ENCODE measurements around the gene FTCD. TPM values are rescaled to one million over a fixed set of nuclear protein-coding genes. Genes with fewer than 3 reads are reported as not detected.

The FTCD gene
- total RNA-seq, 1 experiment from 2014 or later: 0.21 TPM

DNA sequence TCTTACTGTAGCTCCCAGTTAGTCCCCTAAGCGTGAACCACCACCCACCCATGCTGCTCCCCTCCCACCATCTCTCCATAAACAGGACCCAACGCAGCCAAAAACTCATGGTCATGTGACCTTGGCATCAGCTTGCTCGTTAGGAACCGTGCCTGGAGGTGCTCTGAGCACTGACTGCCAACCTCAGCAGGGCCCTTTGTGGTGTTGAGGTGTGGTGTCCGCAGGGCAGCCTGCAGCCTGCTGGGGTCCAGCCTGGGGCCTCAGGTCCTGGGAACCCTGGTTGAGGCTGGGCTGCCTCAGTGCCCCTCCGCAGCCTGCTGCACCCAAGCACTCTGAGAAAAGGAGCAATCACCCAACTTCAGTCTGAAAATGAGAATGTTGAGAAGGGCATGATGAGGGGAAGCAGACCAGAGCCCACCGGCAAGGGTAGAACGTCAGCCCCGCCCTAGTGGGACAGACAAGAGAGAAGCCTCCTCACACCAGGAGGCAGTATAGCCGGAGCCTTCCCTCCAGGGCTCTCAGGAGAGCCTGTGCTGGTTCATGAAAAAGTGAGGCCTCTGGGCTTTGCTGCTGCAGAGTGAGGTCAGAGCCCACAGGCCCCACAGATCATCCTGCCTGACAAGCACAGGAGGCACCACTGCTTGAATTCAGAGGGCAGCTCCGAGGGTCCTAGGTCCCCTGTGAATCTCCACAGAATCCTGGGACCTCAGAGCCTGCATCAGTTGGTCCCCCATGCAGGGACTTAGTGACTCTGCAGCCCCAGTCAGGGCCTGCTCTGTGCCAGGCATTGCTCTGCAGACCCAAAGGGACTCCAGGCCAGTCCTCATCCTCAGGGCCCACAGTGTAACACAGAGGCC is 62.3 kb downstream of the FTCD start:
- DNase-seq (ENCODE audit: low read depth, low spot score): no peak
- H3K27me3 ChIP-seq (ENCODE audit: control insufficient read depth, insufficient read depth, low read length): no peaks in the 10 kb centered on the region
- ChIA-PET CTCF (no interaction called here), POLR2A (no interaction called here)
- H3K36me3 ChIP-seq (ENCODE audit: control insufficient read depth, insufficient read depth, low read length): no peaks in the 10 kb centered on the region
- no TSS peak for BruUV-seq (replicated peaks)
- TF ChIP-seq POLR2AphosphoS5 (IDR thresholded peaks at IDR 0.05; ENCODE audit: low read depth, low read length) (no peak), TCF7L2 (IDR thresholded peaks at IDR 0.05; ENCODE audit: low read depth, low read length) (no peak), SIN3A (IDR thresholded peaks at IDR 0.05; ENCODE audit: borderline replicate concordance, insufficient read depth, low read depth, low read length) (no peak), CTCF (IDR thresholded peaks at IDR 0.05) (no peak)
- TF ChIP-seq, protein P1, sequence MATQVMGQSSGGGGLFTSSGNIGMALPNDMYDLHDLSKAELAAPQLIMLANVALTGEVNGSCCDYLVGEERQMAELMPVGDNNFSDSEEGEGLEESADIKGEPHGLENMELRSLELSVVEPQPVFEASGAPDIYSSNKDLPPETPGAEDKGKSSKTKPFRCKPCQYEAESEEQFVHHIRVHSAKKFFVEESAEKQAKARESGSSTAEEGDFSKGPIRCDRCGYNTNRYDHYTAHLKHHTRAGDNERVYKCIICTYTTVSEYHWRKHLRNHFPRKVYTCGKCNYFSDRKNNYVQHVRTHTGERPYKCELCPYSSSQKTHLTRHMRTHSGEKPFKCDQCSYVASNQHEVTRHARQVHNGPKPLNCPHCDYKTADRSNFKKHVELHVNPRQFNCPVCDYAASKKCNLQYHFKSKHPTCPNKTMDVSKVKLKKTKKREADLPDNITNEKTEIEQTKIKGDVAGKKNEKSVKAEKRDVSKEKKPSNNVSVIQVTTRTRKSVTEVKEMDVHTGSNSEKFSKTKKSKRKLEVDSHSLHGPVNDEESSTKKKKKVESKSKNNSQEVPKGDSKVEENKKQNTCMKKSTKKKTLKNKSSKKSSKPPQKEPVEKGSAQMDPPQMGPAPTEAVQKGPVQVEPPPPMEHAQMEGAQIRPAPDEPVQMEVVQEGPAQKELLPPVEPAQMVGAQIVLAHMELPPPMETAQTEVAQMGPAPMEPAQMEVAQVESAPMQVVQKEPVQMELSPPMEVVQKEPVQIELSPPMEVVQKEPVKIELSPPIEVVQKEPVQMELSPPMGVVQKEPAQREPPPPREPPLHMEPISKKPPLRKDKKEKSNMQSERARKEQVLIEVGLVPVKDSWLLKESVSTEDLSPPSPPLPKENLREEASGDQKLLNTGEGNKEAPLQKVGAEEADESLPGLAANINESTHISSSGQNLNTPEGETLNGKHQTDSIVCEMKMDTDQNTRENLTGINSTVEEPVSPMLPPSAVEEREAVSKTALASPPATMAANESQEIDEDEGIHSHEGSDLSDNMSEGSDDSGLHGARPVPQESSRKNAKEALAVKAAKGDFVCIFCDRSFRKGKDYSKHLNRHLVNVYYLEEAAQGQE (IDR thresholded peaks at IDR 0.05; ENCODE audit: insufficient read depth in 1 of 2, low read depth in 2 of 2, low read length in 1 of 2): no peak
- ATAC-seq: no peak
- in situ Hi-C loops (cut with HindIII; ENCODE audit: low pct_unique_long_range_greater_than_20kb, low sequenced_read_pairs) (no loop called here), intact Hi-C loops (cut with micrococcal nuclease; ENCODE audit: unreplicated experiment) (no loop called here)
- H3K4me1 ChIP-seq (ENCODE audit: control insufficient read depth, insufficient read depth, low read length): no peaks in the 10 kb centered on the region
- H3K4me3 ChIP-seq (ENCODE audit: low read depth in 2 of 2, low read length in 2 of 2): no peak overlapping the region
- H3K9me3 ChIP-seq (ENCODE audit: control insufficient read depth, insufficient read depth, low read depth, low read length): no peaks in the 10 kb centered on the region; the same call in 1 of the 2 replicates
- no peak overlapping the region for H3K27ac ChIP-seq (ENCODE audit: low read length)

DNA sequence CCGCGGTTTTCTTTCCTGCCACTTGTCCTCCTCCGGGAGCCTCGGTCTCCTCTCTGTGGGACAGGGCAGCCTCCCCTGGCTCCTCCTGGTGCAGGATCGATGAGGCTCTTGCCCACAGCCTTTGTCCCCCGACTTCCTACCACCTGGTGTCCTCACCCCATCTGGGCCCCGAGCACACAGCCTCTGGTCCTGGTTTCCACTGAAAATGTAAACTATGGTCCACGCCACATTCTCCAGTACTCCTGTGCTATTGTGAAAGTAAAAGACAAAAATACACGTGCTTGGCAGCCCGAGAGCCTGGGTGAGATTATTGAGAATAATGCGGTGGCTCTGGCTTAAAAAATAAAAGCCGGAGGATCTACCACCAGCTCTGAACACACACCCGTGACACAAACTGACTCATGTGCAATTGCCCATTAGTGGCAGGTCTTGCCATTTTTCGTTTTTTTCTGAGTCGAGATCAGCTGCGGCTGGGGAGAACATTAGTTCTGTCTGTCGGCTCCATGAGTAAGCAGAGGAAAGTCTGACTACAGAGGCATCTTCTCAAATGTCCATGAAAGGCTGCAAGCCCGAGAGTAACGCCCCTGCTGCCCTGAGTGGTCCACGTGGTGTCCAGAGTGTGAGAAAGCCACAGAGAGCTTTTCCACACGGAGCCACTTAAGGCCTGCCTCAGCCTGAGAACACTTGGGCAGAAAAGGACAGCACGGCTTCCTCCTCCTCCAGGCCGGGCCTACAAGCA is 63.2 kb downstream of the FTCD start:
- CTCF ChIA-PET: no interaction called here
- Histone ChIP-seq H3K4me1 (ENCODE audit: control insufficient read depth, insufficient read depth, low read length) (no peaks in the 10 kb centered on the region), H3K9me3 (ENCODE audit: control insufficient read depth, insufficient read depth, low read depth, low read length) (no peaks in the 10 kb centered on the region; the same call in 1 of the 2 replicates), H3K36me3 (ENCODE audit: control insufficient read depth, insufficient read depth, low read length) (no peaks in the 10 kb centered on the region), H3K4me3 (ENCODE audit: low read depth in 2 of 2, low read length in 2 of 2) (no peak overlapping the region), H3K27ac (ENCODE audit: low read length) (no peak overlapping the region), H3K27me3 (ENCODE audit: control insufficient read depth, insufficient read depth, low read length) (no peaks in the 10 kb centered on the region)
- DNase-seq (ENCODE audit: low read depth, low spot score) (no peak), ATAC-seq (no peak)
- POLR2A ChIA-PET: no interaction called here
- in situ Hi-C loops (cut with HindIII; ENCODE audit: low pct_unique_long_range_greater_than_20kb, low sequenced_read_pairs): no loop called here
- intact Hi-C loops (cut with micrococcal nuclease; ENCODE audit: unreplicated experiment): no loop called here
- no TSS peak for BruUV-seq (replicated peaks)
- TF ChIP-seq TCF7L2 (IDR thresholded peaks at IDR 0.05; ENCODE audit: low read depth, low read length) (no peak), CTCF (IDR thresholded peaks at IDR 0.05) (no peak), SIN3A (IDR thresholded peaks at IDR 0.05; ENCODE audit: borderline replicate concordance, insufficient read depth, low read depth, low read length) (no peak), POLR2AphosphoS5 (IDR thresholded peaks at IDR 0.05; ENCODE audit: low read depth, low read length) (no peak)
- TF ChIP-seq, protein P1 (IDR thresholded peaks at IDR 0.05; ENCODE audit: insufficient read depth in 1 of 2, low read depth in 2 of 2, low read length in 1 of 2): no peak

Measured in Panc1 (cell line).